Esophagus squamous epithelium (tissue), 4 donors: ENCODE measurements around the gene LMBR1L.

ENCODE experiments used
- POLR2A ChIP-seq, 4 donors: fragments of 450-650 bp; IDR thresholded peaks; one replicate each; pipeline ENCODE4 v1.6.1; 2017; ENCODE audit warnings: antibody characterized with exemption in 4 of 4, mild to moderate bottlenecking in 4 of 4, moderate library complexity in 3 of 4
- TF ChIP-seq, protein P1 (sequence below), 6 experiments: fragments of 450-650 bp in 4 of 6; fragments of 200-600 bp in 2 of 6; sonication (generic) in 2 of 6; IDR thresholded peaks; one replicate each; pipeline ENCODE4 v1.5.1; 2016 to 2019; ENCODE audit warnings: antibody characterized with exemption in 6 of 6, mild to moderate bottlenecking in 4 of 6, moderate library complexity in 4 of 6

GRCh38 chr12:49098035-49098451 lies 12.6 kb downstream of the LMBR1L start:
- TF ChIP-seq, protein P1, sequence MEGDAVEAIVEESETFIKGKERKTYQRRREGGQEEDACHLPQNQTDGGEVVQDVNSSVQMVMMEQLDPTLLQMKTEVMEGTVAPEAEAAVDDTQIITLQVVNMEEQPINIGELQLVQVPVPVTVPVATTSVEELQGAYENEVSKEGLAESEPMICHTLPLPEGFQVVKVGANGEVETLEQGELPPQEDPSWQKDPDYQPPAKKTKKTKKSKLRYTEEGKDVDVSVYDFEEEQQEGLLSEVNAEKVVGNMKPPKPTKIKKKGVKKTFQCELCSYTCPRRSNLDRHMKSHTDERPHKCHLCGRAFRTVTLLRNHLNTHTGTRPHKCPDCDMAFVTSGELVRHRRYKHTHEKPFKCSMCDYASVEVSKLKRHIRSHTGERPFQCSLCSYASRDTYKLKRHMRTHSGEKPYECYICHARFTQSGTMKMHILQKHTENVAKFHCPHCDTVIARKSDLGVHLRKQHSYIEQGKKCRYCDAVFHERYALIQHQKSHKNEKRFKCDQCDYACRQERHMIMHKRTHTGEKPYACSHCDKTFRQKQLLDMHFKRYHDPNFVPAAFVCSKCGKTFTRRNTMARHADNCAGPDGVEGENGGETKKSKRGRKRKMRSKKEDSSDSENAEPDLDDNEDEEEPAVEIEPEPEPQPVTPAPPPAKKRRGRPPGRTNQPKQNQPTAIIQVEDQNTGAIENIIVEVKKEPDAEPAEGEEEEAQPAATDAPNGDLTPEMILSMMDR (IDR thresholded peaks at IDR 0.05): peak; percentile 51 to 79 (median 68)
- TF ChIP-seq POLR2A (IDR thresholded peaks at IDR 0.05): no peak
